Esophagus muscularis mucosa (tissue), 4 donors: ENCODE data around the gene KMT2B. TPM values are rescaled to one million over a fixed set of nuclear protein-coding genes. Genes with fewer than 3 reads are reported as not detected.

Source experiments
- DNase-seq: peaks from one replicate; pipeline ENCODE4 v3.0.0-alpha.2; 2017; ENCODE audit errors: extremely low spot score
- H3K27ac ChIP-seq, 4 donors: fragments of 200-600 bp; sonication (generic); replicated peaks in 1 of 4; 1 replicate in 3 of 4; 2 replicates in 1 of 4; pipeline ENCODE4 v1.5.1; 2016 to 2019; ENCODE audit warnings: mild to moderate bottlenecking in 1 of 4
- H3K27me3 ChIP-seq, 4 donors: fragments of 200-600 bp; sonication (generic); one replicate each; pipeline versions ENCODE4 v1.5.1 to v1.6.0; 2016 to 2019
- H3K36me3 ChIP-seq, 4 donors: fragments of 200-600 bp; sonication (generic); one replicate each; pipeline ENCODE4 v1.5.1; 2016 to 2019
- H3K4me1 ChIP-seq, 4 donors: fragments of 200-600 bp; sonication (generic); one replicate each; pipeline ENCODE4 v1.5.1; 2016 to 2019
- H3K4me3 ChIP-seq, 4 donors: fragments of 200-600 bp; sonication (generic); 1 replicate in 2 of 4; 2 replicates in 2 of 4; pipeline ENCODE4 v1.5.1; 2016 to 2019; ENCODE audit warnings: mild to moderate bottlenecking in 4 of 4, moderate library complexity in 1 of 4
- H3K9me3 ChIP-seq, 4 donors: fragments of 200-600 bp; sonication (generic); 1 replicate in 3 of 4; 2 replicates in 1 of 4; pipeline ENCODE4 v1.5.1; 2016 to 2019
- EP300 ChIP-seq: sonication (generic); formaldehyde crosslinking; IDR thresholded peaks from one replicate; pipeline ENCODE4 v1.6.1; 2017; ENCODE audit warnings: antibody characterized with exemption
- POLR2A ChIP-seq: fragments of 450-650 bp; IDR thresholded peaks from one replicate; pipeline ENCODE4 v1.6.1; 2017; ENCODE audit warnings: antibody characterized with exemption, moderate library complexity, mild to moderate bottlenecking, low read depth
- POLR2AphosphoS5 ChIP-seq, 2 donors: sonication (generic); formaldehyde crosslinking; IDR thresholded peaks; one replicate each; pipeline ENCODE4 v1.6.1; 2017; ENCODE audit warnings: antibody characterized with exemption in 2 of 2
- WGBS: methylation state at CpG from one replicate; pipeline ENCODE4 v1.1.5; 2018; 5-methylcytosine and 5-hydroxymethylcytosine counted together
- intact Hi-C: fragments of 100-400 bp; cut with DNase I; formaldehyde crosslinking; loops from one replicate; pipeline ENCODE4 v1.15.1; 2023
- total RNA-seq, 4 donors: library from RNA; depleted of rRNA; stranded (reverse); fragments of >200 nt; gene quantifications; one replicate each; pipeline versions ENCODE4 v1.1.0 to v1.2.1, GENCODE V29; 2016
- TF ChIP-seq, protein P1 (sequence below), 3 experiments: fragments of 200-600 bp in 2 of 3; fragments of 450-650 bp in 1 of 3; sonication (generic) in 2 of 3; IDR thresholded peaks; one replicate each; pipeline ENCODE4 v1.5.1; 2017 to 2019; ENCODE audit warnings: antibody characterized with exemption in 3 of 3, mild to moderate bottlenecking in 2 of 3, moderate library complexity in 1 of 3

The KMT2B gene
- total RNA-seq, 4 donors from 2014 or later = 22.0 to 30.6 (median 24.2) TPM

- TF ChIP-seq POLR2AphosphoS5 (IDR thresholded peaks at IDR 0.05) (no peak), POLR2A (no peak), EP300 (no peak)
- TF ChIP-seq, protein P1, sequence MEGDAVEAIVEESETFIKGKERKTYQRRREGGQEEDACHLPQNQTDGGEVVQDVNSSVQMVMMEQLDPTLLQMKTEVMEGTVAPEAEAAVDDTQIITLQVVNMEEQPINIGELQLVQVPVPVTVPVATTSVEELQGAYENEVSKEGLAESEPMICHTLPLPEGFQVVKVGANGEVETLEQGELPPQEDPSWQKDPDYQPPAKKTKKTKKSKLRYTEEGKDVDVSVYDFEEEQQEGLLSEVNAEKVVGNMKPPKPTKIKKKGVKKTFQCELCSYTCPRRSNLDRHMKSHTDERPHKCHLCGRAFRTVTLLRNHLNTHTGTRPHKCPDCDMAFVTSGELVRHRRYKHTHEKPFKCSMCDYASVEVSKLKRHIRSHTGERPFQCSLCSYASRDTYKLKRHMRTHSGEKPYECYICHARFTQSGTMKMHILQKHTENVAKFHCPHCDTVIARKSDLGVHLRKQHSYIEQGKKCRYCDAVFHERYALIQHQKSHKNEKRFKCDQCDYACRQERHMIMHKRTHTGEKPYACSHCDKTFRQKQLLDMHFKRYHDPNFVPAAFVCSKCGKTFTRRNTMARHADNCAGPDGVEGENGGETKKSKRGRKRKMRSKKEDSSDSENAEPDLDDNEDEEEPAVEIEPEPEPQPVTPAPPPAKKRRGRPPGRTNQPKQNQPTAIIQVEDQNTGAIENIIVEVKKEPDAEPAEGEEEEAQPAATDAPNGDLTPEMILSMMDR (IDR thresholded peaks at IDR 0.05) = no peak
- Histone ChIP-seq H3K9me3 (no peaks in the 10 kb centered on the region), H3K27ac (no peak overlapping the region), H3K4me1 (peaks cover 0 to under 1% (median 0%) of the 10 kb centered on the region in 4 donors), H3K27me3 (peaks cover 0 to 10% (median 0%) of the 10 kb centered on the region in 4 donors), H3K36me3 (no peaks in the 10 kb centered on the region), H3K4me3 (no peak overlapping the region)
- no peak for DNase-seq
- intact Hi-C loops = no loop called here
- 89% methylated on average over 1 of the region's 1 CpG for WGBS
These were observed 9.4 kb upstream of the KMT2B start for GRCh38 chr19:35708391-35708790.

GRCh38 chr19:35710784-35711723 is 6.7 kb upstream of the KMT2B start:
- H3K4me3 ChIP-seq = no peak overlapping the region
- 54% methylated on average over 12 of the region's 13 CpGs for WGBS
- peaks cover 7 to 10% (median 10%) of the 10 kb centered on the region in 4 donors for H3K4me1 ChIP-seq
- no peaks in the 10 kb centered on the region for H3K36me3 ChIP-seq
- intact Hi-C loops = no loop called here
- H3K27ac ChIP-seq = no peak overlapping the region
- no peak for DNase-seq
- no peaks in the 10 kb centered on the region for H3K27me3 ChIP-seq
- TF ChIP-seq POLR2AphosphoS5 (IDR thresholded peaks at IDR 0.05) (no peak), EP300 (no peak), POLR2A (no peak)
- TF ChIP-seq, protein P1 (IDR thresholded peaks at IDR 0.05) = no peak
- no peaks in the 10 kb centered on the region for H3K9me3 ChIP-seq

GRCh38 chr19:35712567-35713505 is 5.0 kb upstream of the KMT2B start:
- Histone ChIP-seq H3K36me3 (no peaks in the 10 kb centered on the region), H3K9me3 (no peaks in the 10 kb centered on the region), H3K4me3 (no peak overlapping the region), H3K27ac (no peak overlapping the region), H3K27me3 (no peaks in the 10 kb centered on the region), H3K4me1 (peaks cover 9 to 17% (median 13%) of the 10 kb centered on the region in 4 donors)
- intact Hi-C loops = no loop called here
- DNase-seq = no peak
- TF ChIP-seq, protein P1 (IDR thresholded peaks at IDR 0.05) = no peak
- WGBS = 70% methylated on average over 11 of the region's 11 CpGs

- DNase-seq = no peak
- WGBS = 74% methylated on average over 2 of the region's 2 CpGs
- no peaks in the 10 kb centered on the region for H3K27me3 ChIP-seq
- peaks cover 9 to 17% (median 15%) of the 10 kb centered on the region in 4 donors for H3K4me1 ChIP-seq
- no peaks in the 10 kb centered on the region for H3K9me3 ChIP-seq
- no peaks in the 10 kb centered on the region for H3K36me3 ChIP-seq
- H3K4me3 ChIP-seq = no peak overlapping the region
- TF ChIP-seq EP300 (no peak), POLR2A (no peak), POLR2AphosphoS5 (IDR thresholded peaks at IDR 0.05) (no peak)
- TF ChIP-seq, protein P1 (IDR thresholded peaks at IDR 0.05) = no peak
- no peak overlapping the region for H3K27ac ChIP-seq
- intact Hi-C loops = no loop called here
These were observed 4.3 kb upstream of the KMT2B start for GRCh38 chr19:35713506-35713850.
